Neuron (in vitro differentiated cells): Measurements from ENCODE around the gene GPSM3.
A peak's percentile ranks its signal among the peaks of the same experiment; 100 is the strongest.
"Not testable (repeated sequence)": the region's sequence is repeated elsewhere in the genome, so short reads cannot be mapped to it uniquely, and the experiment has no call there.

Source experiments
- H2AFZ ChIP-seq: one replicate; pipeline ENCODE4 v1.6.1; 2013; ENCODE audit warnings: low read depth, mild to moderate bottlenecking, inconsistent platforms, low read length, moderate library complexity
- H3K27me3 ChIP-seq: one replicate; pipeline ENCODE4 v1.6.1; 2013; ENCODE audit warnings: low read length; ENCODE audit not compliant: insufficient read depth
- H3K36me3 ChIP-seq: one replicate; pipeline ENCODE4 v1.6.1; 2013; ENCODE audit warnings: low read length; ENCODE audit not compliant: insufficient read depth
- H3K4me1 ChIP-seq: one replicate; pipeline ENCODE4 v1.6.1; 2013; ENCODE audit warnings: low read length; ENCODE audit not compliant: insufficient read depth
- H3K4me3 ChIP-seq: 2 replicates; pipeline ENCODE4 v1.5.1; 2013; ENCODE audit warnings: mild to moderate bottlenecking, low read length, moderate library complexity
- H3K9me3 ChIP-seq: one replicate; pipeline ENCODE4 v1.6.1; 2013; ENCODE audit warnings: low read length

Gene GPSM3

DNA sequence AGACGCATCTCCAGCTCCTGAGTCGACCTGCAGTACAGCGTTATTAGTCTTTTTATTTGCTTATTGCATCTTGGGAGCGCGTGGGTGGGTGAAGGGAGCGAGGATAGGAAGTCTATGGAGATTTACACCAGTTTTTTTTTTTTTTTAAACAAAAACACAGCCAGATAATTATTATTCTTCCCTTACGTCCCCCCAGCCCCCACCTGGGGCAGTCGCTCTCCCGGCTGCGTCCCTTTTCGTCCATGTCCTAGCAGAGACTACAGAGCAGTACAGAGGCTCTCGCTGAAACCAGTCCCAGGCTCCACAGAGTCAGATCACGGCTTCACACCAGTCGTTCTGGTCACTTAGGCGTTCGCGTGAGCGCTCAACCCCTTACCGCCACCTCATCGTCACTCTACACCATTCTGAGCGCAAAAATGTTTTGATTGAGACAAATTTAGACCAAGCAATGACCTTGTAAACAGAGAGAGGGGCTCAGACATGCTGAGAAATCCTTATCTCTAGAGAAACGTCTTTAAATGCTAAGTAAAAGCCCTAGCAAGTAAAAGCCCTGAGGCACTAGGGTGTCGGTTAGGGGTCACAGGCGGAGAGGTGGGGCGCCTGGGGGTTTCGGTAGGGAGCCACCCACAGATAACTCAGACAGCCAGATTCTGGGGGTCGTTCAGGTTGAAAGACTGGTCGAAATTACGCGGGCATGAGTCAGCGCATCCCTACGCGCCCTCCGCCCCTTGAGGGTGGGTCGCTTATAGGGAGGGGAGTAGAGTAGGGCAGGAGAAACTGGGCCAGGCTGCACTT lies 39.5 kb downstream of the GPSM3 start:
- no peaks in the 10 kb centered on the region for H3K9me3 ChIP-seq
- H3K36me3 ChIP-seq, result peaks cover 18% of the 10 kb centered on the region
- H3K4me3 ChIP-seq, result peak overlapping the region; percentile 76
- no peaks in the 10 kb centered on the region for H3K27me3 ChIP-seq
- H2AFZ ChIP-seq, result peak overlapping the region; percentile 51
- peaks cover 29% of the 10 kb centered on the region for H3K4me1 ChIP-seq

GRCh38 chr6:32151863-32152768 lies 40.3 kb downstream of the GPSM3 start, which contains the start of gene PRRT1:
TSS of gene PRRT1 (minus strand) at chr6:32151939. CDS start at chr6:32151827, 112 bp downstream.
- Histone ChIP-seq H3K36me3 (peaks cover 11% of the 10 kb centered on the region), H2AFZ (peak within 1 kb of the TSS; percentile 51), H3K27me3 (no peaks in the 10 kb centered on the region), H3K4me1 (peaks cover 29% of the 10 kb centered on the region), H3K4me3 (peak within 1 kb of the TSS; percentile 76), H3K9me3 (no peaks in the 10 kb centered on the region)

DNA sequence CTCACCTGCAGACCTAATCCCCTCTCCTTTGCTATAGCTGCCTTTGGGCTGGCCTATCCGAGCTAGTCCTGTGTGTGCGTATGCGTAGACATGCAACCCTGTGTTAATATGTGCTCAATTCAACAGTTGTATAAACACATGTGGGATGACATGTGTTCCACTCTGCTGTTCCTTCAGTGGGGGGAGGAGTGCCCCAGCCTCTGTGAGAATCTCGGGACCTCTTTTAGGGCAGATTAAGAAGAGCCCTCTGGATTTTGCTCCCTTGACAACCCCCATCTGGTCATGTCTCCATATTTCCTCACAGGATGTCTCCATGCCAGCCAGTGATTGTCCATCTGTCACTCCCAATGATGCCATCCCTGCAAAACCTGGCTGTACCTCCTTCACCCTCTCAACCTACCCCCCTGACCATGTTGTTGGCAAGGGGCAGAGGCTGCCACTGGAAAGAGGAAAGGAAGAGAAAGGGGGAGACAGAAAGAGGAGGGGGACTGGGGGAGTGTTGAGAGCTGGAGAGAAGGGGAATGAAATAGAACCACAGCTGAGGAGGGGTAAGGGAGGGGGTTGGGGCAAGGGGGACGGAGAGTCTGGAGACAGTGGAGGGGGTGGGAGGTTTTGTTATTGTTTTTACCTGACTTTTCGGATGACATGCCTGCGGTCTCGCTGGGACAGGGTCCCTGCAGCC lies 41.1 kb downstream of the GPSM3 start:
- no peaks in the 10 kb centered on the region for H3K27me3 ChIP-seq
- H3K4me3 ChIP-seq, result no peak overlapping the region
- H3K4me1 ChIP-seq, result peaks cover 36% of the 10 kb centered on the region
- no peaks in the 10 kb centered on the region for H3K9me3 ChIP-seq
- peaks cover 6% of the 10 kb centered on the region for H3K36me3 ChIP-seq
- no peak overlapping the region for H2AFZ ChIP-seq

DNA sequence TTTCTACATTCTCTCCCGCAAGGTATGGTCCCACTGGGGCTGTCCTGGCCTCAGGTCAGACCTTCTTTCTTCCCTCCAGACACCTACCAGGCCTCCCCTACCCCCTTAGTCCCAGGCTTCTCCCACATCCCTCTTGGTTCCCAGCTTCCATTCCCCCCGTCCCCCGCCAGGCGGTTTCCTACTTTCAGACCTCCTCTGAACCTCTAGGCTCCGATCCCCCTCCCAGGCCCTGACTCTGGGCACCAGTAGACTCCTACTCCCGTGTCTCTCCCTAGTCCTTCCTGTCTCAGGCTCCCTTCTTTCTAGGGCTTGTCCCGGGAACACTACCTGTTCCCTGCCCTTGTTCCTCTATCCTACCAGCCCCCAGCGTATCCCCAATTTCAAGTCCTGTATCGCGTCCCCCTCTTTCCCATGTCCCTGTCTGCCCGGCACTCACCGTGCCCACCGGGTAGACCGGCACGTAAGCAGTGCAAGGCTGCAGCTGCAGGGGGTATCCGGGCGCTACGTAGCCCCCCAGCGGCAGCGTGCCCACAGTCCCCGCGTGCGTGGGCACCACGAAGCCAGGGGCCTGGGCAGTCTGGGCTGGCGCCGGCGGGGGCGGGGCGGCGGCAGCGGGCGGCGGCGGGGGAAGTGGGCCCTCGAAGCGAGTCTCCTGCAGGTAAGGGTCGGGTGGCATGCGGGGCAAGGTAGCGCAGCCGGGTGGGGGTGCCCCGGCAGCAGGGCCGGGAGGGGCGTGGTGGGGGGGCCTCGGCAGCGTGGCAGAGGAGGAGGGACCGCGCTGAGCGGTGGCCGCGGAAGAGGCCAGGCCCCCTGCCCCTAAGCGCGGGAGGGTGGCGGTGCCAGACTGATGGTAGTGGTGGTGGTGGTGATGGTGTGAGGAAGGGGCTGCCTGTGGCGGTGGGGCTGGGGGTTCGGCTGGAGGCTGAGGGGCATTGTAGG lies 42.2 kb downstream of the GPSM3 start:
- Histone ChIP-seq H3K4me1 (peaks cover 33% of the 10 kb centered on the region), H3K27me3 (no peaks in the 10 kb centered on the region), H3K36me3 (no peaks in the 10 kb centered on the region), H3K9me3 (no peaks in the 10 kb centered on the region), H2AFZ (no peak overlapping the region), H3K4me3 (no peak overlapping the region)

DNA sequence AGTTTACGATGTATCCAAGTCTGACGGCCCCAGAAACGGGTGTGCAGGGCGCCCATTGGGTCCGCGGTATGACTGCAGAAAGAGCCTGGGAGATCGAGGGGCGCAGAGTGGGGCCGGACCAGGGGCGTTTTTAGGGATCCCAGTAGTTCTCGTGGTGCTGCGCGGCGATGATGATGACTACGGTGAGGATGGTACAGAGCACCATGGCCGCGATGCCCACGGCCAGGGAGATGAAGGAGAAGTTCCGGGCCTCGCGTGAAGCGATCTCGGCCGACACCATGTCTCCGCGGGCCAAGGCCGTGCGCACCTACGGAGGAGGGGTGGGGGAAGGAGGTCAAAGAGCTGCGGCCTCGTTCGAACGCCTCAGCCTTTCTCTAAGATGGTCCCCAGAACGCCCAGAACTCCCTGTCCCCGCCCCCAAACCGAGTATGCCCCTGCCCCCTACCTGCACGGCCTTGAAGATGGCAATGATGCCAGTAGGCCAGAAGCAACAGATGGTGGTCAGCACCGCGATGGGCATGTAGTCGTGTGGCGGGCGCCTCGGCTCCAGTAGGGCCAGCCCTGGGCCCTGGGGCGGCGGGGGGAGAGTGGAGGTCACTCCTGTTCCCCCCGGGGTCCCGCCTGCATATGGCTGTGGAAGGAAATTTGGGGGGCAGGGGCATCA lies 43.2 kb downstream of the GPSM3 start:
- Histone ChIP-seq H2AFZ (no peak overlapping the region), H3K27me3 (no peaks in the 10 kb centered on the region), H3K9me3 (no peaks in the 10 kb centered on the region), H3K4me3 (no peak overlapping the region), H3K36me3 (no peaks in the 10 kb centered on the region), H3K4me1 (peaks cover 25% of the 10 kb centered on the region)

DNA sequence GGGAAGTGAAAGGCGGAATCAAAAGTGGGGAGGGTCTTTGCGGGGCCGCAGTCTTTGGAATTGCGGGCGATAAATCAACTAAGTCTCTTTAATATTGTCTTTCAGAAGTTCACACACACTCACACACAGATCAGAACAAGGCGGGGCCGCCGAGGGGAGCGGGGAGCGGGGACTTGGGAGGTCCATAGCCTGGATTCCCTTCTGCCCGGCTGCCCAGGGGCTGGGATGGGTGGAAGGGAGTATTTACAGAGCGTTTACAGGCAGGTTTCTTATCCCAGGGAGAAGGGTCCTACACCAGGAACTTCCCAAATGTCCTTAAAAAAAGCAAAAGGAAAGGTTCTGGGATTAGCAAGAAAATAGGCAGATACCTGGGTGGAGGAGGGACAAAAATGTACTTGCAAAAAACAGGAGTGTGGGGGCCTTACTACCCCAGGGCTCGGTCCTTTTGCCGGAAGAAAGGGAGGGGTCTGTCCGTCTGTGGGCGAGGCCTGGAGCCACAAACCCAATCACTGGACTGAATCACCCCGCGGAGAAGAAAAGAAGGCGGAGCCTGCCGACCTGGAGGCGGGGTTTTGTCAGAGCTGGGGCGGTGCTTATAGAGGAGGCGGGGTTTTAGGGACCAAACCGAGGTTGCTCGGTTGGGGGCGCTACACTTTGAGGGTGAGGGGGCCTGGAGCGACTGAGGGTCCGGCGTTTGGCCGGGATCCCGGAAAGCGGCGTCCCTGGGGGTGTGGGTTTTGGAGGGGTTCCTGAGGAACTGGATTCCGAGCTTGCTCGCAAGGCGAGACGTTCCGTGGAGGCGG lies 44.0 kb downstream of the GPSM3 start:
- Histone ChIP-seq H3K4me3 (no peak overlapping the region), H3K36me3 (no peaks in the 10 kb centered on the region), H3K4me1 (peaks cover 25% of the 10 kb centered on the region), H3K9me3 (no peaks in the 10 kb centered on the region), H3K27me3 (no peaks in the 10 kb centered on the region), H2AFZ (no peak overlapping the region)

- no peaks in the 10 kb centered on the region for H3K27me3 ChIP-seq
- H3K4me3 ChIP-seq, result no peak overlapping the region
- no peak overlapping the region for H2AFZ ChIP-seq
- peaks cover 19% of the 10 kb centered on the region for H3K4me1 ChIP-seq
- no peaks in the 10 kb centered on the region for H3K36me3 ChIP-seq
- H3K9me3 ChIP-seq, result no peaks in the 10 kb centered on the region
These were observed 44.9 kb downstream of the GPSM3 start for GRCh38 chr6:32147401-32148132.

DNA sequence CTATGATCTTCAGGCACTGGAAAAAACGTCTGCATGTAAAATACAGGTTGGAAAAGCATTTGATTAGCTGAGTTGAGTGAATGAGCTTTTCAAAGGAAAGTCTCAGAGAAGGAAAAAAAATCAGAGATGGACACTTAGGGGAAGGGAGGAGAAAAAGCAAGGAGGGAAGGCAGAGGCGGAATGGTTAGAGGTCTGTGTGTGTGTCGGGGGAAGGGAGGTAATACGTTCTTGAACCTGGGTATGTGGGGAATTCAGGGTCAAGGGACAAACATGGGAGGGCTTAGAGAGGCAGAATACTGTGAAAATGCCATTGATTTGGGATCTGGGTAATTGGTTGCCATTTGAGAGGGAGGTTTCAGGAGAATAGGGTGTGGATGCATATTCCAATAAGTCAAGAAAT lies 45.8 kb downstream of the GPSM3 start:
- Histone ChIP-seq H3K4me3 (no peak overlapping the region), H3K9me3 (no peaks in the 10 kb centered on the region), H3K36me3 (no peaks in the 10 kb centered on the region), H3K27me3 (no peaks in the 10 kb centered on the region), H3K4me1 (peaks cover 11% of the 10 kb centered on the region), H2AFZ (no peak overlapping the region)

DNA sequence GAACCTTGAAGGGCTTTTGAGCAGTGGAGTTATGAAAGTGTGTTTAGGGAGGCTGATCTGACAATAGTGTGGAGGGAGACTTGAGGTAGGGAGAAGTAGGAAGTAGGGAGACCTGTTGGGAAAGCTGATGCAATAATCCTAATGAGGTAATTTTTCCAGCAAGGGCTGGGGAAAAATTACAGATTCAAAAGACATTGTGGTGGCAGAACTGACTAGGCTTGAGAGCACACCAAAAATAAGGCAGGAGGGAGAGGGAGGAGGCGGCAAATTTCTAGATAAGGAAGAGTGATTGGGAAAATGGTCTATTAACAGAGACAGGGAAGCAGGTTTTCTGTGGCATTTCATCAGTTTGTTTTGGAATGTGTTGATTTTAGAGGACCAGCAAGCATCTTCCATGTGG lies 46.2 kb downstream of the GPSM3 start:
- H3K27me3 ChIP-seq, result no peaks in the 10 kb centered on the region
- no peaks in the 10 kb centered on the region for H3K36me3 ChIP-seq
- no peak overlapping the region for H3K4me3 ChIP-seq
- H3K9me3 ChIP-seq, result no peaks in the 10 kb centered on the region
- peaks cover 9% of the 10 kb centered on the region for H3K4me1 ChIP-seq
- H2AFZ ChIP-seq, result no peak overlapping the region

DNA sequence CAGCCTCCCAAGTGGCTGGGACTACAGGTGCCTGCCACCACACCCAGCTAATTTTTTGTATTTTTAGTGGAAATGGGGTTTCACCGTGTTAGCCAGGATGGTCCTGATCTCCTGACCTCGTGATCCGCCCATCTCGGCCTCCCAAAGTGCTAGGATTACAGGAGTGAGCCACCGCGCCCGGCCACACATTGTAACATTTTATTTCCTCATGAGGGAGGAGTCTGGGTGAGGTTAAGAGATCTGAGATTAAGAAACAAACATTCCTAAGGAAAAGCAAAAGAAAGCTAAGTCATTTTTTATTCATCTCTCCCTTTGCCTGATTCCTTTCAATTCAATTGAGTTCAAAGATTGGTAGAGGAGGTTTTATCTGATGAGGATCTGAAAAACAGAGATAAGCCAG lies 48.2 kb downstream of the GPSM3 start:
- not testable (repeated sequence) for H3K4me1 ChIP-seq, H3K4me3 ChIP-seq, H2AFZ ChIP-seq, H3K36me3 ChIP-seq, H3K9me3 ChIP-seq, H3K27me3 ChIP-seq
